ENCODE measurements around the gene KAZALD1.

- TF ChIP-seq CTCF (IDR thresholded peaks at IDR 0.05) = no peak
- no peak for TF ChIP-seq POLR2A (IDR thresholded peaks at IDR 0.05)
Observed at GRCh38 chr10:101033276-101033675, 28.5 kb upstream of the KAZALD1 start.
